Fibroblast of upper back skin (primary cell): ENCODE results near the gene DEPDC5.

ENCODE experiments used
- DNase-seq: peaks from one replicate; pipeline ENCODE4 v3.0.0-alpha.2; 2013

Gene DEPDC5

DNA sequence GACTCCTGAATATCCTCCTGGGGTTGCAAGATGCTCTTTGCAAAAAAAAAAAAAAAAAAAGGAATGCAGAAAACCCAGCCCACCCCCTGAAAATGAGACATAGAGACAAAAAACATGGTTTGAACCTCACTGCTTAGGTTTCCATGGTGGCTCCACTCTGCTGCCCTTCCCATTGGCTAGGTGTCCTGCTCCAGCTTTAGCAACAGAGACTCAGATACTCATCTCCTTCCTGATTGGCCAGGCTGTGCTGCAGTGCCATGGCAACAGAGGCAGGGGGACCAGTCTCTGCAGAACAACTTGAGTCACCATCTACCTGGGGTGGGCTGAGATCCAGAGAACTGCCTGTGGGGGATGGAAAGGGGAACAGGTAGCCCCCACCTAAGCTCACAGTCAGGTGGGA lies 173.2 kb downstream of the DEPDC5 start:
- DNase-seq = no peak

GRCh38 chr22:31927562-31927961 lies 173.7 kb downstream of the DEPDC5 start:
- DNase-seq = no peak

DNA sequence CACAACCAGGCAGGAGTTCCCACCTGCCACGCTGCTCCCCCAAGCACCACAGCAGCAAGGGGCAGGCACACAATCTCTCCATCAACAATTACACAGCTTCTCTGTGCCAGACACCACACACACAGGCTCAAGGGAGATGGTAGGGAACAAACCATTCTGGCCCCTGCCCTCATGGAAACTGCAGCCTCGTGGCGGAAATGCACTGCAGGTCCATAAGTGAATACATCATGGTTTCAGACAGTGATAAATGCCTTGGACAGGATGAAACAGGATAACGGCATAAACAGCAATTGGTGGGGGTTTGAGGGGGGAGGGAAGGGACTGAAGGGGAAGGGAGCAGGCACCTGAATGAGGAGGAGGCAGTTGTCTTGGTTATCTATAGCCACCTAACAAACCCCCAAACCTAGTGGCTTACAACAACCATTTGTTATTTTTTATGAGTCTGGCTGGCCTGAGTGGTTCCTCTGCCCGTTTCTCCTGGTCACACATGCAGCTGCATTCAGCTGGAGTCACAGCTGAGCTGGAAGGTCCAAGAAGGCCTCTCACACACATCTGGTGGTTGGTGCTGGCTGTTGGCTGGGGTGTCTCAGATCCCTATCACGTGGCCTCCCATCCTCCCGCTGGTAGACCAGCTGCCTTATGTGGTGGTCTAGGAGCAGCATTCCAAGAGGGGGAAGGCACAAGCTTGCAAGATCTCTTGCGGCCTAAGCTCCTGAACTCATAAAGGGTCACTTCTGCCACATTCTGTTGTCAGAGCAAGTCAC lies 175.5 kb downstream of the DEPDC5 start:
- DNase-seq = peak; percentile 46

DNA sequence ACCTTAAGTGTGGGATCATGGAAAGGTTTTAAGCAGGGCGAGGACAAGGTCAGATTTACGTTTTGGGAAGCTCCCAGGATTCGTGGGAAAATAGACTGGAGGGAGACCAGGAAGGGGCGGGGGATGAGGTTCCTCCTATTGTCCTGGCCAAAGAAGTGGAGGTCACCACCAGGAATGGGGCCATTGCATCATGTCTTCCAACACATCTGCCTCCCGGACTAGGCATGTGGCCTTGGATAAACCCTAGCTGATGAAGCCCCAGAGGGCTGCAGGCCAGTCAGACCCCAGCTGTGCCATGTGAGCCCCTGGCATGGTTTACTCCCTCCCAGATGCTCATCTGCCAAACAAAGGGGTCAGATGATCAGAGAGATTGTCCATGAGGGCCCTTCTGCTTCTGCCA lies 179.0 kb downstream of the DEPDC5 start:
- DNase-seq = no peak

GRCh38 chr22:31933406-31933805 lies 179.6 kb downstream of the DEPDC5 start:
- DNase-seq = no peak

DNA sequence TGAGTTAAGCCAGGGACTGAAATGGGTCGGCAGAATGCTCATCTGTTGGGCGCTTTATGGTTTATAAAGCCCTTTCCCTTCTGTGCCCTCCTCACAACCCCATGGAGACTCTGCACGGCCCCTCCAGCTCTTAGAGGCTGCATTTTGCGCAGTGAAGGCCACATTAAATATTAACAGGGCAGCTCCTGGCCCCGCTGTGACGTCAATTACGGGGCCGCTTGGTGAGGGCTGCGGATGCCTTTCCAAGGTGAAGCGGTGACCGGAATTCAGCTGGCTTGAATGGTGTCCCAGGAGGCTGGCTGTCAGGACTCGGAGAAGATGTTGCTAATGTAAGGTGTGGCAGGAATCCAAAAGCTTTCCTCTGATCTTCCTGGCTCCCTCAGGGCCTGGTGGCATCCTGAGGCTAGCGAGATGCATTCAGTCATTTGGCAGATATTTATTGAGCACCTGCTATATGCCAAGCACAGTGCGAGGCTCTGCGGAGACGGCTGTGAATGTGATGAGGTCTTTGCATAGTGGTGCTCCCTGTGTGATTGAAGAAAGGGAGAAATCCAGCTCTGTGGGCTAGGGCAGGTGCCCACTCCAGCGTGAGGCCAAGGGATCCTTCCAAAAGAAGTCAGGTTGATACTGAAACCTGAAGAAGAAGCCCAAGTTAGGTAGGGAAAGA lies 180.1 kb downstream of the DEPDC5 start:
- no peak for DNase-seq

GRCh38 chr22:31935961-31936635 lies 182.3 kb downstream of the DEPDC5 start:
- DNase-seq = no peak

- DNase-seq = no peak
These were observed 183.5 kb downstream of the DEPDC5 start for GRCh38 chr22:31937341-31937740.

DNA sequence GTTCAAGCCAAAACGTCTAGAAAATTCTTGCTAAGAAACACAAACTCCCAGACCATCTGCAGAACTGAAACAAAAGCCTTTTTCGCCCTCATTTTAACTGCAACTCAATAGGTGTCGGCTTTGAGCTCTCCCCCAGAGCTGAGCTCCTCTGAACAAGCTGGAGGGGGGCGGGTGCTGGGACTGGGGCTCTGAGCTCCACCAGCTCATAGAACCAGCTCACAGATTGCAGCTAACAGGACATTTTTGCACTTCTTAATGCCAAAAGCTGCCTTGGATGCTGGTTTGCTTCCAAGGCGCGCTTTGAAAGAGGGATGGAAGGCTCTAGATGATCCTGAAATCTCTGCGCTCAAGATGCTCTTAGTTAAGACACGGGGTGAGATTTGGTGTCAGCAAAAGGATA lies 184.5 kb downstream of the DEPDC5 start:
- no peak for DNase-seq

DNA sequence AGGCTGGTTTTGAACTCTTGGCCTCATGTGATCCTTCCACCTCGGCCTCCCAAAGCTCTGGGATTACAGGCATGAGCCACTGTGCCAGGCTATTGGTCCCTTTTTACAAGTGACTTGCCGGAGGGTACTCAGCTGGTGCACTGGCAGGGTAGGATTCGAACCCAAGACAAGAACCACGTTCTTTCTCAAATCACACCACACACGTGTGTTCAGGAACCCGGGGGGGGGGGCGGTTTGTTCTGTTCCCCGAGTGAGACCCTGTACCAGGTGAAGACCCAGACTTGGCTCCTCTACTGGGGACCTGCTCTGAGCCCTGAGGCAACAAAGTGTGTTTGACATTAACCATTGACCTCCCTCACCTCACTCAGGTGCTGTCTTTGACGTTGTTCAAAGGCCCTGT lies 186.7 kb downstream of the DEPDC5 start:
- DNase-seq = no peak

DNA sequence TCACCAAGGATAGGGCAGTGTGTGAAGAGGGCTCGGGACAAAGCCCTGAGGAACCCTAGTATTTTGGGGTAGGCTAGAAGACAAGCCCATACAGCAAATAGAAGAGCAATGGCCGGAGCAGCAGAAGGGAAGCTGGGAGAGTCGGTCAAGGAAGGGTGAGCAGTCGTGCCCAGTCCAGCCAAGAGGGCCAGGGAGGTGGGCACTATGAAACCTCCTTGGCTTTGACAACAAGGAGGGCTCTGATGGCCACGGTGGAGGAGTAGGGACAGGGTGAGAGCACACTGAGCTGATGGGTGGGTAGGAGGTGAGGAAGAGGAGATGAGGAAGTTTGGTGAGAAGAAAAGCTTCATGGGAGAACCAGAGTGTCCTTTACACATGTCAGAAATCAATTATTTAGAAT lies 188.3 kb downstream of the DEPDC5 start:
- no peak for DNase-seq

DNA sequence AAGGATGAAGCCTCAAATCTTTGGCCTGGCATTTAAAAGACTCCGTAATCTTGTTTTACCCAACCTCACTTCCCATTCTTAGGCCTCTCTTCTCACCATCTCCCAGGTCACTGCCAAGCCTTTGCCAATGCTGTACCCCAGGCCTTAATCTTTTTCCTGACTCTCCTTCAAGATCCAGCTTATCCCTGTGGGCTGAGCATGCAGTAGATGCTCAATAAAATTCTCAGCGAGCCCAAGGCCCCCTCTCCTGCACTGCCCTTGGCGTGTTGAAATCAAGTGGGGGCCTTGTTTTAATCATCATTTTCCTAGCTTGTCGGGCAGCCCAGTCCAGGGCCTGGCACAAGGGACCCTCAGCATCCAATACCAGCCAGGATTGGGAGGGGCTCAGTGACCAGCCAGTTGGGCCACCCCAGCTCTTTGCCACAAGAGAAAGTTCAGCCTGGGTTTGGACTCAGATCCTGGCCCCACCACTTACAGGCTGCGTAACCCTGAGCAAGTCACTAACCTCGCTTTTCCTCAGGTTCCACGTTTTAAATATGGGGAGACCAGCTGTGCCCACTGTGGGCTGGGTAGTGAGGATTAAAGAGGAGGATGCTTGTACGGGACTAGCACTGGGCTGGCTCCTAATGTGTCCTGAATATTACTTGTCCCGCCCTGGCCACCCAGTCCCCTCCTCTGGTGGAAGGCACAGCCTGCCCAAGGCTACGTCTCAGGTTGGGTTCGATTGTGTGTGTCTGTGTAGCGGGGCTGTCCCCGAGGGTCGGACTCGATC lies 189.6 kb downstream of the DEPDC5 start:
- no peak for DNase-seq

- peak; percentile 93 for DNase-seq
These were observed 190.3 kb downstream of the DEPDC5 start, which contains the start of gene YWHAH for GRCh38 chr22:31943978-31944699. YWHAH (plus strand) TSS chr22:31944535; CDS start chr22:31944734, 199 bp downstream.

GRCh38 chr22:31944700-31945442 lies 191.1 kb downstream of the DEPDC5 start:
- DNase-seq = no peak

DNA sequence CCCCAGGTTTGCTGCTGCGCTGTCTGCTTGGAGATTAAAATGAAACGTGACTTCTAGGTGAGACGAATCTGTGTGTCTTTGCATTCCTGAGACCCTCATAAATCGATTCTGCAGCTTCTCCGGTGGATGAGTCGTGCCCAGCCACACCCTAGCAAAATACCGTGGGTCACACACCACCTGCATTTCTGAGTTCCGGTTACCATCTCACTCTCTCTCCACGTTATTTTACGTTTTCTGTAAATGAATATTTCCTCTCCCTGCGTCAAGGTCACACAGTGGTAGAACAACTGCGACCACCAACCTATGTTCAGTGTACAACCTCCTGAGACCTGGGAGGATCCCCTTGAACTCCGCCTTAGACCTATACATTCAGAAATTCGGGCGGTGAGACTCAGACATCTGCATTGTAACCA lies 191.6 kb downstream of the DEPDC5 start:
- DNase-seq = no peak

- DNase-seq = no peak
These were observed 192.3 kb downstream of the DEPDC5 start for GRCh38 chr22:31945971-31946680.

DNA sequence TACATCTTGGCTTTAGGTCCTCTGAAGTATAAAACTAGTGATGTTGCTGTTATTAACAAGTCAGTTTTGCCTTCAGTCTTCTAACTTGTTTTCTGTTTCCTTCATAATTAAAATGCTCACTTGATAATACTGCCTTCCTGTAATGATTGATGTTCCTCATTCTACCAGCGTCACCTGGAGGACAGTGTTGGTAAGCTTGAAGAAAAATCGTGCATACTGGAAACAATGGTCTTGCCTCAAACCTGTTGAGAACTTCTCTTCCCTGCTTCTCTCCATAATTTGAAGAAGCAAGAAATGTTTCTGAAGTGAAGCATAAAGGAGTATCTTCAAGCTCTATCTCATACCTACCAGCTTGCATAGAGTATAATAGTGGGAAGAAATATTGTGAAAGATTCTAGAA lies 193.5 kb downstream of the DEPDC5 start:
- no peak for DNase-seq

- no peak for DNase-seq
These were observed 194.2 kb downstream of the DEPDC5 start for GRCh38 chr22:31948002-31948401.

DNA sequence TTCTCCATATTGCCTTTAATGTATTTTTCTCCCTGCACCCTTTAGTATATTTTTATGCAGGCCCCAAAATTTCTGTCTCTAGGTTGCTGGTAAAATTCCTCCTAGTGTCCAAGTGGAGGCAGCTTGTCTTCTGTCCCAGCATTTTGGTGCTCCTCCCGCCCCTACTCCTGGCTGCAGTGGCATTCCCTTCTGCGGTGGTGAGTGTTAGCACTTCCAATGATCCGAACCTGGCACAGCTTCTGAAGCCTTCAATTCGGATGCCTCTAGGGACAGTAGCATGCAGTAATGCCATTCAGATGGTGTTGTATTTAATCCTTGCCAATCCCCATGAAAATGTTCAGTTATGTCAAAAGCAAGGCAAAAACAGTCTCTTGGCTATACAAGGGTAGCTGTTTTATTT lies 196.4 kb downstream of the DEPDC5 start:
- DNase-seq = peak; percentile 33

DNA sequence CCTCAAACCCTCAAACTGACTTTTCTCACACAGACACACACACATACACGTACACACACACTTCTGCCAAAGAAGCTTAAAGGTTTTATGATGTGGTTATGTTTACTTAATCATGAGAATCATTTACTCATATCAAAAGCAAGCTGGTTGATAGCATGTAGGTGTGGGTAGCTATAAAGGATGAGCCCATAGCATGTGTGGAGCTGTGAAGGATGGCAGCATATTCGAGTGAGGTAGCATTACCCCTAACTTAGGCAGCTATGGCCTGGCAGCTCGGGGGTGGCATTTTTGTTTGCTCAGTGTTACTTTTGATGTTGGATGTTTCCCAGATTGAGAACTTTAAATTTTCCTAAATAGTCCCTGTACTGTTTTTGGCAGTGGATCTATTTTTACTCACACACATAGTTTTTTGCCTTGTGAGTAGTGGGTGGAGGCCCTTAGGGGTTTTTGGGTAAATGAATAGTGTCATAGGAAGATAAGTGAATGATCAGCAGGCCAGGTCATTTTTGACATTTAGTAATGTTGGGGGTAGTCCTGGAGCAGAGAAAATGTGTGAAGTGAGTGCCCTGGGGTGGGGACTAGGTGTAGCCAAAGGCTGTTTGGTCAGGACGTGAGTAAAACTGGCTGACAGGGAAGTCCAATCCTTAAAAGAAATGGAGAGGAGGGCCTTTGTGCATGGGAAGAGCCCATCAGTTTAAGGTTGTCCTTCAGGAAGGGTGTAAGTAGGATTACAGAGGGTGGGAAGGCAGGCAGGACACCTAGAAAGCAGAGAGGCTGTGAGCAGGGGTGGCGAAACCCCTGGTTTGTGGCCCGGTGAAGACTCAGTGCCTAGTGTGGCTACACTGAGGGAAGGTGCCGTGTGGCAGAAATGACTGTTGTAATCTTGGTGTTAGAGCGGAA lies 197.6 kb downstream of the DEPDC5 start:
- DNase-seq = no peak
